ENCODE data around the gene WDR36. TPM values are rescaled to one million over a fixed set of nuclear protein-coding genes. Genes with fewer than 3 reads are reported as not detected.
A peak's percentile ranks its signal among the peaks of the same experiment; 100 is the strongest.

WDR36 gene
- total and polyA plus RNA-seq, 2 of the 13 experiments (the other 11 are each of a cell fraction or from before 2014, with no cell fraction given) = 18.2 to 40.6 TPM

GRCh38 chr5:111126896-111127295, 34.7 kb downstream of the WDR36 start (continued):
- TF ChIP-seq ZNF280B (CRISPR knock-in tag; IDR thresholded peaks at IDR 0.05; ENCODE audit: borderline replicate concordance) = no peak

GRCh38 chr5:111127453-111128195, 35.5 kb downstream of the WDR36 start:
- no peaks in the 10 kb centered on the region for H3K4me1 ChIP-seq (ENCODE audit: insufficient read depth, low read length)
- no peak for ATAC-seq
- in situ Hi-C loops (cut with HindIII; ENCODE audit: extremely low pct_ligation_motif_present, low pct_unique_long_range_greater_than_20kb) = no loop called here
- no peaks in the 10 kb centered on the region; a peak in 1 of 5 replicates for H3K27me3 ChIP-seq (ENCODE audit: control insufficient read depth in 1 of 2, insufficient read depth in 2 of 2, low read length in 2 of 2)
- intact Hi-C loops (cut with micrococcal nuclease; ENCODE audit: unreplicated experiment) = no loop called here
- no peak for FAIRE-seq
- DNase-seq (ENCODE audit: low spot score) = no peak
- no peak overlapping the region for H3K4me3 ChIP-seq (replicated peaks in 1 of 3; ENCODE audit: insufficient read depth in 1 of 3, low read depth in 2 of 3, low read length in 3 of 3)
- H3K79me2 ChIP-seq (ENCODE audit: insufficient read depth, low read length) = no peaks in the 10 kb centered on the region
- TSS peak; percentile 12 for BruUV-seq (replicated peaks)
- peak; percentile 33; the same call in 1 of the 2 replicates for TF ChIP-seq MAFF (IDR thresholded peaks at IDR 0.05; ENCODE audit: low read depth, low read length)
- no peak for TF ChIP-seq FOXJ3 (CRISPR knock-in tag; IDR thresholded peaks at IDR 0.05; ENCODE audit: borderline replicate concordance)
- TF ChIP-seq MAFK (conservative IDR thresholded peaks at IDR 0.05 in 1 of 2, IDR thresholded peaks at IDR 0.05 in 1 of 2; ENCODE audit: low read length in 2 of 2) = peak in 1 of 2 experiments; percentile 49; a peak in 2 of 4 replicates
- no peak overlapping the region for H3K27ac ChIP-seq (ENCODE audit: extremely low read length, insufficient read depth, low read length)
- no peak overlapping the region for H2AFZ ChIP-seq (ENCODE audit: low read length)
- ChIA-PET CTCF (ENCODE audit: low intra/inter-chr PET ratio, low total read pairs) (no interaction called here), POLR2A (no interaction called here)
- H3K4me2 ChIP-seq (ENCODE audit: low read depth, low read length) = no peak overlapping the region
- no peak overlapping the region for H3K9ac ChIP-seq (ENCODE audit: insufficient read depth, low read depth, low read length)
- H3K36me3 ChIP-seq (replicated peaks in 1 of 2; ENCODE audit: control insufficient read depth in 1 of 2, insufficient read depth in 2 of 2, low read length in 2 of 2) = peaks cover 4 to 19% of the 10 kb centered on the region in 2 experiments; a peak in 3 of 5 replicates
- no peaks in the 10 kb centered on the region for H4K20me1 ChIP-seq (ENCODE audit: insufficient read depth, low read length)
- H3K9me3 ChIP-seq (ENCODE audit: low read length) = no peaks in the 10 kb centered on the region
- WGBS (ENCODE audit: low lambda C conversion rate) = 96% methylated on average over 3 of the region's 3 CpGs
